ENCODE results near the gene EXOC6. TPM values are rescaled to one million over a fixed set of nuclear protein-coding genes. Genes with fewer than 3 reads are reported as not detected.

Gene EXOC6
- total RNA-seq, 1 experiment from 2014 or later, result 18.6 TPM

DNA sequence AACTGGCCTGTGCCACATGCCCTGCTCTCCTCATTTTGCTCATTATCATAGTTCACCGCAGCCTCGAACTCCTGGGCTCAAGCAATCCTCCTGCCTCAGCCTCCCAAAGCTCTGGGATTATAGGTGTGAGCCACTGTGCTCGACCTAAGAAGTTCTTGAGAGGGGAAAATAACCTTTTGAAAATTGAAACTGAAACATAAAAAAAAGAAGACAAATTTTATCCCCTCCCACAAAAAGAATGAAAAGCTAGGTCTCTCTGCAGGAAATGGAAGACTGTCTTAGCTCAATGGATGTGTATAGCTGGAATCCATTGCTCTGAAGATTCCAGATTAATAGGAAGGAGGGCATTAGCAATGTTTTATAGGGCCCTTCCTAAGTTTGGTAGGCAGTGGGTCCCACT is 2.0 kb upstream of the EXOC6 start:
- Histone ChIP-seq H3K27ac (no peak overlapping the region), H3K4me1 (replicated peaks) (peaks cover 19% of the 10 kb centered on the region), H3K27me3 (replicated peaks) (no peaks in the 10 kb centered on the region), H3K9me3 (replicated peaks) (peaks cover 5% of the 10 kb centered on the region; the same call in 1 of the 2 replicates), H3K4me3 (no peak overlapping the region), H3K36me3 (peaks cover 6% of the 10 kb centered on the region)
- DNase-seq (ENCODE audit: low read depth in 1 of 2, low spot score in 2 of 2), result no peak

DNA sequence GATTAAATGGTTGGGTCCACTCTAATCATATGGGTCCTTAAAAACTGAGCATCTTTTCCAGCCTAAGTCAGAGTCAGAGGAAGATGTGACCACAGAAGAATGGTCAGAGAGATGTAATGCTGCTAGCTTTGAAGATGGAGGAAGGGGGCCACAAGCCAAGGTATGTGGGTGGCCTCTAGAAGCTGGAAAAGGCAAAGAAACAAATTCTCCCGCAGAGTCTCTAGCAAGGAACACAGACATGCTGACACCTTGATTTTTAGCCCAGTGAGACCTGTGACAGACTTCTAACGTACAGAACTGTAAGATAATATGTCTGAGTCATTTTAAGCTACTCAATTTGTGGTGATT is 1.5 kb upstream of the EXOC6 start:
- Histone ChIP-seq H3K9me3 (replicated peaks) (peaks cover 5% of the 10 kb centered on the region; the same call in 1 of the 2 replicates), H3K27me3 (replicated peaks) (no peaks in the 10 kb centered on the region), H3K4me3 (no peak overlapping the region), H3K4me1 (replicated peaks) (peaks cover 19% of the 10 kb centered on the region), H3K27ac (no peak overlapping the region), H3K36me3 (peaks cover 6% of the 10 kb centered on the region)
- DNase-seq (ENCODE audit: low read depth in 1 of 2, low spot score in 2 of 2), result no peak

DNA sequence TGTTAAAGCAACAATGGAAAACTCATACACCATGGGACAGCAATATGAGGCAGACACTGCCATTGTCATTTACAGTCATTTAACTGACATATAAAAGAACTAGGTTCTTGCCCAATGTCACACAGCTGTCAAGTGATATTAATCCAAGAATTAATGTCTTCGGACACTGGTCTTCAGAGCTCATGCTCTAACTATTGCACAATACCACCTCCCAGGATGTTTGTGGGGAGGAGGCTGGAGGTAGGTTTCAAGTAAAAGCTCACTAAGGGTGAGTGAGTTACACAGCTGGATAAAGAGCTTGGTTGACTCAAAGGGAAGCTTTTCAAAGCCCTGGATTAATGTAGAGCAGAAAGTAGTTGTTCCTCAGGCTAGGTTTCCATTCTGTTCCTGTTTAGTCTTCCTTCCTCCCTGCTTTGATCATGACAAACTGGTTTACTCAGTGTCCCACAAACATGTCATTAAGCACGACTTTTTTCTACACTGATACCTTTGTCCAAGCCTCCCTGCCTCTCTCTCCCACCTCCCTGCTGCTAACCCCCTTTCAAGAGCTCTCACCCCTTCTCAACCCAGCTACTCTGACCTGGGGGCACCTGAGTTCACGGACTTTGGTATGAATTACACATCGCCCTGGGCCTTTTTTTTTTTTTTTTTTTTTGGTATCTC is 987 bp upstream of the EXOC6 start:
- no peak for DNase-seq (ENCODE audit: low read depth in 1 of 2, low spot score in 2 of 2)
- no peaks in the 10 kb centered on the region for H3K27me3 ChIP-seq (replicated peaks)

DNA sequence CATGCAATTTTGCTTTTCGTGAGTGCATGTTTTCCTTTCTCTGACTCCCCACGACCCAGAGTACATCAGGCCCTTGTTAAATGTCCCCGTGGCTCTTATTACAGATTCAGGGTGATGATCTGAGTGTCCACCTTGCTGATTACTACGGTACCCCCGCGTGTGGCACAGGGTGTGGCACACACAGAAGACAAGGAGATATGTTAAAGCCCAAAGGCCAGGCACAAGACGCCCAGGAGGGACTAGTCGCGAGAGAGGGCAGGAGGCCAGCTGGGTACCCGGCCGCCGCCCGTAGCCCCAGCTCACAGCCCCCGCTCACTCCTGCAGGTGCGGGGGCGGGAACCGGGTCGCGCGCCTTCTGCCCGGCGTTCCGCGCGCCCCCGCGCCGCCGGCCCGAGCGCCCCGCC is 281 bp upstream of the EXOC6 start:
- DNase-seq (ENCODE audit: low read depth in 1 of 2, low spot score in 2 of 2), result no peak
- no peak overlapping the region for H3K27ac ChIP-seq
- H3K4me3 ChIP-seq, result peak overlapping the region; percentile 99
- H3K9me3 ChIP-seq (replicated peaks), result peaks cover 5% of the 10 kb centered on the region; the same call in 1 of the 2 replicates
- H3K36me3 ChIP-seq, result peaks cover 6% of the 10 kb centered on the region
- no peaks in the 10 kb centered on the region for H3K27me3 ChIP-seq (replicated peaks)
- peaks cover 13% of the 10 kb centered on the region for H3K4me1 ChIP-seq (replicated peaks)

More for the DNA sequence above, 987 bp upstream of the EXOC6 start:
- Histone ChIP-seq H3K4me1 (replicated peaks) (peaks cover 19% of the 10 kb centered on the region), H3K36me3 (peaks cover 6% of the 10 kb centered on the region), H3K4me3 (no peak overlapping the region), H3K9me3 (replicated peaks) (peaks cover 5% of the 10 kb centered on the region; the same call in 1 of the 2 replicates), H3K27ac (no peak overlapping the region)

DNA sequence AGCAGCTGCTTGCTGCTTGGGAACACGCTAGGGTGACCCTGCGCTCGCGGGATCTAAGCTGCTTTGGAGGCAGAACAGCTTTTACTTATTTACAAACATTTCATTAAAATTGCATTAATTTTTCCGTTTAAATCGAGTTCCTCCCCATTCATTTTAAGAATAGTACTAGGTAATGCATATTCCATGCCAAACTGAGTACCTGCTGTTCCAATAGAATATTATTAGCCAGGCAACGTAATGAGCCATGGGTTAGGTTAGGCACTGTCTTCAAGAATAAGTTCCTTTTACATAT is 860 bp downstream of the EXOC6 start:
- Histone ChIP-seq H3K9me3 (replicated peaks) (peaks cover 5% of the 10 kb centered on the region; the same call in 1 of the 2 replicates), H3K4me3 (peak overlapping the region; percentile 99), H3K4me1 (replicated peaks) (peaks cover 13% of the 10 kb centered on the region), H3K36me3 (peaks cover 6% of the 10 kb centered on the region), H3K27ac (no peak overlapping the region), H3K27me3 (replicated peaks) (no peaks in the 10 kb centered on the region)
- no peak for DNase-seq (ENCODE audit: low read depth in 1 of 2, low spot score in 2 of 2)

DNA sequence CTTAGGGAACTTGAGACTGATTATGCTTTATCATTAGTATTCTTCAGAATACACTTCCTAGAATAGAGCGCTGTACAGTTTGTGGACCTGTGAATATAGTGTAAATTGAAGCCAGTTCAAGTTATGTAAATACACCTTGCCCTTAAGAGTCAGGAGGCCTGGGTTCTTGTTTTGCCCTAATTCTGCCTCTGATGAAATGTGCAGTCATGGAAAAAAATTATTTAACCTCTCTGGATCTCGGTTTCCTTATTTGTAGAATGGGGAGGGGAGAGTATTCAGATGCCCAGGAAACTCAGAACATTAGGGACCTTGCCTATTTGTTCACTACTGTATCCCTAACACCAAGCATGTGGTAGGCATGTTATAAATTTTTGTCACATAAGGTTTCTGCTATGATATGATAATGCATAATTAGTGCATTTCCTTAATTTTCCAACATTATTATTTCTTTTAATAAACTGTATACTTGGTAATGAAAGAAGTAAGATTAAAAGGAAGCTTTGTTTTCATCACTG is 1.3 kb downstream of the EXOC6 start:
- H3K27ac ChIP-seq, result no peak overlapping the region
- H3K27me3 ChIP-seq (replicated peaks), result no peaks in the 10 kb centered on the region
- no peak for DNase-seq (ENCODE audit: low read depth in 1 of 2, low spot score in 2 of 2)
- H3K4me3 ChIP-seq, result no peak overlapping the region
- H3K4me1 ChIP-seq (replicated peaks), result peaks cover 13% of the 10 kb centered on the region
- peaks cover 5% of the 10 kb centered on the region; the same call in 1 of the 2 replicates for H3K9me3 ChIP-seq (replicated peaks)
- peaks cover 6% of the 10 kb centered on the region for H3K36me3 ChIP-seq

DNA sequence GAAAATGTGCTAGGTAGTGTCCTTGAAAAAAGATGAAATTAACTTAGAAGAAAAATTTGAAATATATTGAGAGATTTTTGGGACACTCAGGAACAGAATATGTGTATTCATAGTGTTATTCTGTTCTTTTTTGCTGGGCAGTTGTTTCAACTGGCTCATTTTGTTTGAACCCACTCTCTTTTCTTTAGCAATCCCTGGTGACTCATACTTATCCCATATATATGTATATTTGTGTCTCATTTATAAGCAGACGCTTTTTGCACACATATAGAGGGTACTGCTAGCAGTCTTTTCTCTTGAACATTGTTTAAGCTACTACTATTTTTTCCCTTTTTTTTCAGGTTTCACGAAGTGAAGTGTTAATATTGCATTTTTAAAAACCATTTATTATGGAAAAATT is 1.9 kb downstream of the EXOC6 start:
- Histone ChIP-seq H3K27me3 (replicated peaks) (no peaks in the 10 kb centered on the region), H3K4me3 (no peak overlapping the region), H3K9me3 (replicated peaks) (peaks cover 5% of the 10 kb centered on the region; the same call in 1 of the 2 replicates), H3K4me1 (replicated peaks) (peaks cover 13% of the 10 kb centered on the region), H3K27ac (no peak overlapping the region), H3K36me3 (peaks cover 6% of the 10 kb centered on the region)
- DNase-seq (ENCODE audit: low read depth in 1 of 2, low spot score in 2 of 2), result no peak

DNA sequence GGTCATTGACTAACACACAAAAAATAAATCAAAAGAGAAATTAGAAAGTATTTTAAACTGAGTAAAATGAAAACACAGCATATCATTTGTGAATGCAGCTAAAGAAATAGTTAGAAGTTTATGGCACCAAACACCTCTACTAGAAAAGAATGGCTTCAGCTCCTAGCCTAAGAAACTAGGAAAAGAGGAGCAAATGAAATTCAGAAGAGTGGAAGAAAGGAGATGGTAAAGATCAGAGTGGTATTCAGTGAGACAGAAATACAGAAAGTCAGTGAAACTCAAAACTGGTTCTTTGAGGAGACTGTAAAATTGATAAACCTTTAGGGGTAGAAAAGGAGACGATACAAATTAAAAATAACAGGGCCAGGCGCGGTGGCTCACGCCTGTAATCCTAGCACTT is 2.7 kb downstream of the EXOC6 start:
- peaks cover 5% of the 10 kb centered on the region; the same call in 1 of the 2 replicates for H3K9me3 ChIP-seq (replicated peaks)
- no peaks in the 10 kb centered on the region for H3K27me3 ChIP-seq (replicated peaks)
- peaks cover 6% of the 10 kb centered on the region for H3K36me3 ChIP-seq
- H3K4me1 ChIP-seq (replicated peaks), result peaks cover 13% of the 10 kb centered on the region
- no peak for DNase-seq (ENCODE audit: low read depth in 1 of 2, low spot score in 2 of 2)
- H3K4me3 ChIP-seq, result no peak overlapping the region
- H3K27ac ChIP-seq, result no peak overlapping the region

DNA sequence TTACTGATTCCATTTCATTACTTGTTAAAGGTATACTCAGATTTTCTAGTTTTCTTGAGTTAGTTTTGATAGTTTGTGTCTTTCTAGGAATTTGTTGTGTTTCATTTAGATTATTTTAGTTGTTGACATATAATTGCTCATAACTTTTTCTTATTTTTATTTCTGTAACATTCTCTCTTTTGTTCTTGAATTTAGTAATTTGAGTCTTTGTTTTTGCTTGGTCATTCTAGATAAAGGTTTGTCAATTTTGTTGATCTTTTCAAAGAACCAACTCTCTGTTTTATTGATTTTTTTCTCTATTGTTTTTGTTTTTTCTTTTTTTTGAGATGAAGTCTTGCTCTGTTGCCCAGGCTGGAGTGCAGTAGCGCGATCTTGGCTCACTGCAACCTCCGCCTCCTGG is 7.2 kb downstream of the EXOC6 start:
- Histone ChIP-seq H3K9me3 (replicated peaks) (peaks cover 9% of the 10 kb centered on the region; the same call in 1 of the 2 replicates), H3K27ac (no peak overlapping the region), H3K36me3 (no peaks in the 10 kb centered on the region), H3K27me3 (replicated peaks) (no peaks in the 10 kb centered on the region), H3K4me1 (replicated peaks) (no peaks in the 10 kb centered on the region), H3K4me3 (no peak overlapping the region)
- DNase-seq (ENCODE audit: low read depth in 1 of 2, low spot score in 2 of 2), result no peak

DNA sequence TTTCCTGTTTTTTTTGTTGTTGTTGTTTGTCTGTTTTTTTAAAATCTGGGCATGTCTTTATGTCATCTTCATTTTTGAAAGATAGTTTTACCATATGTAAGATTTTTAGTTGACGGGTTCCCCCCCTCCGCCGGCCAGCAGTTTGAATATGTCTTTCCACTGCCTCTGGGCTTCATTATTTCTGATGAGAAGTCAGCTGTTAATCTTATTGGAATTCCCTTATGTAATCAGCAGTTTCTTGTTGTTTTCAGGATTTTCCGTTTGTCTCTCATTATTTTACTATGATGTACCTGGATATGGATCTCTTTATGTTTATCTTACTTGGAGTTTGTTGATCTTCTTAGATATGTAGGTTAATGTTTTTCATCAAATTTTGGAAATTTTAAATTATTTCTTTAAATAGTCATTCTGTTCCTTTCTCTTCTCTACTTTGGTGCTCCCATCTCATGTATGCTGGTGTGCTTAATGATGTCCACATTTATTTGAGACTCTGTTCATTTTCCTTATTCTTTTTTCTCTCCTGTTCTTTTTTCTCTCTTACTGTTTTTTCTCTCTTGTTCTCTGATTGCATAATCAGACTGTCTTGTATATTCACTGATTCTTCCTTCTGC is 9.7 kb downstream of the EXOC6 start:
- H3K27ac ChIP-seq, result no peak overlapping the region
- no peaks in the 10 kb centered on the region for H3K27me3 ChIP-seq (replicated peaks)
- H3K9me3 ChIP-seq (replicated peaks), result peaks cover 9% of the 10 kb centered on the region; the same call in 1 of the 2 replicates
- no peaks in the 10 kb centered on the region for H3K36me3 ChIP-seq
- H3K4me3 ChIP-seq, result no peak overlapping the region
- H3K4me1 ChIP-seq (replicated peaks), result no peaks in the 10 kb centered on the region
- DNase-seq (ENCODE audit: low read depth in 1 of 2, low spot score in 2 of 2), result no peak

DNA sequence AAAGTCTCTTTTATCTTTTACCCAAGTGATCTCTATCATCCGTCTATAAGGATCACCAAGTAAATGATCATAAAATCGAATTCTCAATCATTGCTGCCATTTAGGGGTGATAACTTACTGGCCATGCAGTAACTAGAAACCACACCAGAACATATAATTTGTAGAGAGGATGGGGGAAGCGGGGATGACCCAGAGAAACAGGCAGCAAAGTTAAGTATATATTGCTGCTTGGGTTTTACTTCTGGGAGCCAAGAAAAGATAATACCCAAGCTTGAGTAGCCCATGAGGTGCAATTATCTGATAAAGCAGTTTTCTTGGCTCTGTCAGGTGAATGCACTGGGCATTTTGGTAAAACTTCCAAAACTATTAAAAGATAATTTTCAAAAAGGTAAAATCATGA is 18.9 kb downstream of the EXOC6 start:
- Histone ChIP-seq H3K27ac (no peak overlapping the region), H3K4me1 (replicated peaks) (no peaks in the 10 kb centered on the region), H3K27me3 (replicated peaks) (no peaks in the 10 kb centered on the region), H3K9me3 (replicated peaks) (no peaks in the 10 kb centered on the region), H3K36me3 (no peaks in the 10 kb centered on the region), H3K4me3 (no peak overlapping the region)
- no peak for DNase-seq (ENCODE audit: low read depth in 1 of 2, low spot score in 2 of 2)

DNA sequence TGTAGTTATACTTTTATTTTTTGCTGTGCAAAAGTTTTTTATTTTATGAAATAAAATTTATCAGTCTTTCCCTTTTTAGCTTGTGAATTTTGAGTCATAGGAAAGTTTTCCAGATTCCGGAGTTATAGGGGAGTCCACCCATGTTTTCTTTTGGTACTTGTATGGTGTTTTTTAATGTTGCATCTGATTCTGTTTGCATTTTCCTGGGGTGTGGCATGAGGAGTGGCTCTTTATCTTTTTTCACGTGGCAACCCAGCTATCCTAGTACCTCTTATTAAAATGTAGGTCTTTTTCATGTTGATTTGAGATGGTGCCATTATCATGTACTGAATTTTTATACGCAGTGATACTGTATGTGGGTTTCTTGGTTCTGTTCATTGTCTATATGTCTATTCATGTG is 19.7 kb downstream of the EXOC6 start:
- no peaks in the 10 kb centered on the region for H3K4me1 ChIP-seq (replicated peaks)
- no peaks in the 10 kb centered on the region for H3K9me3 ChIP-seq (replicated peaks)
- H3K36me3 ChIP-seq, result no peaks in the 10 kb centered on the region
- no peak overlapping the region for H3K4me3 ChIP-seq
- no peaks in the 10 kb centered on the region for H3K27me3 ChIP-seq (replicated peaks)
- H3K27ac ChIP-seq, result no peak overlapping the region
- DNase-seq (ENCODE audit: low read depth in 1 of 2, low spot score in 2 of 2), result no peak

DNA sequence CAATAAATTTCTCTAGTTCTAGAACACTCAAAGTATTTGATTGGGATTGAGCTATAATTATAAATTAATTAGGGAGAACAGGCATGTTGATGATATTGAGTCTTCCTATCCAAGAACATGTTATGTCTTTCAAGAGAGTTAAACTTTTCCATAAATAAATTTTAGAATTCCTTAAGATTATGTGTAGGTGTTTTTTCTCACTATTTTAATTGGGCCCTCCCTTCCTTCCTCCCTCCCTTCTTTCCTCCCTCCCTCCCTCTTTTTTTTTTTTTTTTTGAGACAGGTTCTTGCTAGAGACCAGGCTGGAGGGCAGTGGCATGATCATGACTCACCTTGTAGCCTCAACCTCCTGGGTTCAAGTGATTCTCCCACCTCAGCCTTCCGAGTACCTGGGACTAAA is 20.2 kb downstream of the EXOC6 start:
- DNase-seq (ENCODE audit: low read depth in 1 of 2, low spot score in 2 of 2), result no peak
- no peak overlapping the region for H3K4me3 ChIP-seq
- H3K4me1 ChIP-seq (replicated peaks), result no peaks in the 10 kb centered on the region
- no peaks in the 10 kb centered on the region for H3K36me3 ChIP-seq
- H3K9me3 ChIP-seq (replicated peaks), result no peaks in the 10 kb centered on the region
- H3K27ac ChIP-seq, result no peak overlapping the region
- no peaks in the 10 kb centered on the region for H3K27me3 ChIP-seq (replicated peaks)

DNA sequence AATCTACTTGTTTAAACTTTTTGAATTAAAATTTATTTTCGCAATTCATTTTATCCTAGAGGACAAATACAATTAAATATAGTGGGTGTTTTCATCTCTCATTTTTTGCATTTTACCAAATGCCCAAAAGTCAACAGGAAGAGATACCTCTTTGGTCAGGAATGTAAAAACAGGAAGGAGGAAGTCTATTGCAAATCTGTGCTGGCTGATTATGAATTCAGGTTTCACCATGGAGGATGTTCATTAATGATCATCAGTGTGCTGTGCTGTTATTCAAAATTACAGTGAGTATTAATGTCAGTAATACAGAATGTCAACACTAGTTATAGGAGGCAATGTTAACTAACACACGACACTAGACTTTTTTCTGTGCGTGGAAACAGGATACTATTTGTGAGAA is 24.7 kb downstream of the EXOC6 start:
- no peaks in the 10 kb centered on the region for H3K9me3 ChIP-seq (replicated peaks)
- no peaks in the 10 kb centered on the region for H3K27me3 ChIP-seq (replicated peaks)
- 0 out of 2 replicates have a peak, but pooled peaks cover 4% of the 10 kb centered on the region for H3K4me1 ChIP-seq (replicated peaks)
- no peak overlapping the region for H3K4me3 ChIP-seq
- DNase-seq (ENCODE audit: low read depth in 1 of 2, low spot score in 2 of 2), result no peak
- no peaks in the 10 kb centered on the region for H3K36me3 ChIP-seq
- no peak overlapping the region for H3K27ac ChIP-seq

Data from SJSA1 (cell line).